ENCODE results near the gene JAKMIP2. TPM values are rescaled to one million over a fixed set of nuclear protein-coding genes. Genes with fewer than 3 reads are reported as not detected.

The JAKMIP2 gene
- total RNA-seq, 2 experiments from 2014 or later, result 0.99 to 1.1 TPM

DNA sequence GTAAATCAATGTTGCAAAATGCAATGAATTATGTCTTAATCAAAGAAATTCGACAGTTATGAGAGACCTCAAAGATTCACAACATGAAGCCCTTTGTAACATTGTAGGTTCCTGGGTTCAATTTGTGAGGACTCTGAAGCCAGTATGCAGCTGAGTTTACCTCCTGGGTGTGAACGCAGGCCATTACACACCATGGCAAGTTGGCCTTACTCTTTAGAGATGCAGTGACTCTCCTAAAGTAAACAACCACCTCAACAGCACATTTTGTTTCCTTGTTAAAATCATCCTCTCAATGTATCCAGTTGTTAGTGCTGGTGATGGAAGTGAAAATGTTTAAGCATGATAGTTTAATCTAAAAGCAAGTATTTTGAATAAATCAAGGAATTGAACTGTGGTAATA is 73.8 kb downstream of the JAKMIP2 start:
- no peak for DNase-seq
- Mint-ChIP-seq H3K4me3 (no peak overlapping the region), H3K9me3 (no peaks in the 10 kb centered on the region), H3K4me1 (ENCODE audit: low read depth) (no peaks in the 10 kb centered on the region), H3K27ac (no peak overlapping the region), H3K36me3 (no peaks in the 10 kb centered on the region), H3K27me3 (no peaks in the 10 kb centered on the region)
- ChIA-PET CTCF (no interaction called here), POLR2A (no interaction called here)
- intact Hi-C loops (cut with micrococcal nuclease), result no loop called here

DNA sequence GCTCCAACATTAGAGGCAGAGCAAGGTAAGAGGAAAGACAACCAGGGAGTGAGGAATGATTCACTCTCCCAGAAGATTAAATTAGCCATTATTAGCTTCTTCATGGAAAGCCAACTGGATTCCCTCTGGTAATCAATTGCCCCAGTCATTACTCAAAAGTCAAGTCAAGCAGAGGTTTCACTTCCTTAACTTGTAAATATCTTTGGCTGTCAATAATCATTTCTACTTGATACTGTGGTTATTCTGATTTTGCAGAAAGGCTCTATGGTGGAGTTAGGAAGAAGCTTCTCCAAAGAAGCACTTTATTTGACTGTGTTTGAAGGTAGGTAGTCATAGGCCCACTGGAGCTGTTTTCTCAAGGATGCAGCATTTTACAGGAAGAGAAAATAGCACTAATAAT is 78.0 kb downstream of the JAKMIP2 start:
- Mint-ChIP-seq H3K27ac (no peak overlapping the region), H3K4me1 (ENCODE audit: low read depth) (no peaks in the 10 kb centered on the region), H3K27me3 (no peaks in the 10 kb centered on the region), H3K9me3 (no peaks in the 10 kb centered on the region), H3K36me3 (no peaks in the 10 kb centered on the region), H3K4me3 (no peak overlapping the region)
- ChIA-PET POLR2A (no interaction called here), CTCF (no interaction called here)
- no peak for DNase-seq
- intact Hi-C loops (cut with micrococcal nuclease), result no loop called here

DNA sequence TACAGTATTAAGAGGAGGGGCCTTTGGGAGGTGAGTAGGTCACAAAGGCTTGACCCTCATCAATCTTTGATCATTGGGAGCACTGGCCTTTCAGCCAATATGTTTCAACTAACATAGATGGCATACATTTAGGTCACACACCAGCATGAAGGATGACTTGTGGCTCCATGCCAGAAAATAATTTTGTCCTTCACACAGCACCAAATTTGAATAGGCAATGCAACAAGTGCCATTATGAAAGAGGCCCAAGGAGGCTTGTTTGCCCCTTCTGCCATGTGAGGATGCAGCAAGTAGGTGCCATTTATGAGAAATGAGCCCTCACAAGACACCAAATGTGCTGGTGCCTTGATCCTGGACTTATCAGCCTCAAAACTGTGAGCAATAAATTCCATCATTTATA is 81.1 kb downstream of the JAKMIP2 start:
- intact Hi-C loops (cut with micrococcal nuclease), result no loop called here
- Mint-ChIP-seq H3K4me1 (ENCODE audit: low read depth) (no peaks in the 10 kb centered on the region), H3K9me3 (peaks cover 22% of the 10 kb centered on the region), H3K4me3 (no peak overlapping the region), H3K36me3 (no peaks in the 10 kb centered on the region), H3K27me3 (no peaks in the 10 kb centered on the region), H3K27ac (no peak overlapping the region)
- POLR2A ChIA-PET, result no interaction called here
- no peak for DNase-seq
- CTCF ChIA-PET, result no interaction called here

DNA sequence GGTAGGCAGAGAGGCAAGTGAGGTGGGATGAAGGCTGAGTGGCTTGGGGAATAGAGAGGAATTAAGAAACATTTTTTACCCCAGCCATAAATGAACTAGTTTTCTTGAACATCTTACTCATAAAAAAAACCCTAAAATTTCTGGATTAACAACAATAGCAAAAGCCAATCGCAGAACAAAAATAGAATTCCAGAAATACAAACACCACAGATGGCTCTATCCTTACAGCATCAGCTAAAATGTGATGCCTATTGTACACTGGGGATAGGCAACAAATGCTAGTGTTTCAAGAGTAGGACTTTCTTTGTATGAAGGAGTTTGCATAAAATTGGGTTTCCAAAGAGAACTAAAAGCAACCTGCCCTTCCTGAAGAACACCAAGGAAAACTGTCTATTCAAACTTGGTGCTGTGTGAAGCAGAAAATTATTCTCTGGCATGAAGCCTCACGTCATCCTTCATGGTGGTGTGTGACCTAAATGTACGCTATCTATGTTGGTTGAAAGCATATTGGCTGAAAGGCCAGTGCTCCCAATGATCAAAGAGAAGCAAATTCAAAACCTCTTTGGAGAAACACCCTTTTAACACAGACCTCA is 82.9 kb downstream of the JAKMIP2 start:
- Mint-ChIP-seq H3K27me3 (no peaks in the 10 kb centered on the region), H3K27ac (no peak overlapping the region), H3K9me3 (peaks cover 23% of the 10 kb centered on the region), H3K4me3 (no peak overlapping the region), H3K4me1 (ENCODE audit: low read depth) (no peaks in the 10 kb centered on the region), H3K36me3 (no peaks in the 10 kb centered on the region)
- CTCF ChIA-PET, result no interaction called here
- DNase-seq, result no peak
- POLR2A ChIA-PET, result no interaction called here
- intact Hi-C loops (cut with micrococcal nuclease), result no loop called here

DNA sequence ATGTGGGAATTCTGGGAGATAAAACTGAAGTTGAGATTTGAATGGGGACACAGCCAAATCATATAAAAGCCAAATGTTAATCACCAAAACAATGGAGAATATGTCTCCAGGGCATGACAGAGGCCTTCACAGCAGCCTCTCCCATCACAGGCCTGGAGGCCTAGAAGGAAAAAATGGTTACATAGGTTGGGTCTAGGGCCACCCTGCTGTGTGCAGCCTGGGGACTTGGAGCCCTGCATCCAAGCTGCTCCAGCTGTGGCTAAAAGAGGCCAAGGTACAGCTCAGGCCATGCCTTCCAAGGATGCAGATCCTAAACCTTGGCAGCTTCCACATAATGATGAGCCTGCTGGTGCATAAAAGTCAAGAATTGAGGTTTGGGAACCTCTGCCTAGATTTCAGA is 85.1 kb downstream of the JAKMIP2 start:
- no peaks in the 10 kb centered on the region for H3K27me3 Mint-ChIP-seq
- ChIA-PET CTCF (no interaction called here), POLR2A (no interaction called here)
- intact Hi-C loops (cut with micrococcal nuclease), result no loop called here
- H3K36me3 Mint-ChIP-seq, result no peaks in the 10 kb centered on the region
- no peak overlapping the region for H3K27ac Mint-ChIP-seq
- DNase-seq, result no peak
- H3K4me1 Mint-ChIP-seq (ENCODE audit: low read depth), result no peaks in the 10 kb centered on the region
- no peak overlapping the region for H3K4me3 Mint-ChIP-seq
- H3K9me3 Mint-ChIP-seq, result peaks cover 23% of the 10 kb centered on the region

DNA sequence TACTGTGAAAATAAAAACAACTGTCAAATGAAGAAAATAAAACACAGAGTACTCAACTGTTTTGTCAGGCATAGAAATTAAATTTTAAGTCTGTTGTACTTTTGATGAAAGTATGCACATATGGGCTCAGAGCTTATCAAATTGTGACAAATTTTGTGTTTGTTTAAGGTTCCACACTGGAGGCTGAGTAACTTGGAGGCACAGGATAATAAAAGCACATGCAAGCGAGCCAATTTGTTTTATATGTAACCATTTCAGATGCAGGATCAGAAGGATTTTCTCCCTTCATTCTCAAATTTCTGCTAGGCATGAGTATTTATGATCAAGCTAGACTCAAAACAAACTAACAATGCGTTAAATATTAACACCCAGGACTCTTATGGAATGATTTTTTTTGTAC is 87.8 kb downstream of the JAKMIP2 start:
- DNase-seq, result no peak
- peaks cover 23% of the 10 kb centered on the region for H3K9me3 Mint-ChIP-seq
- H3K36me3 Mint-ChIP-seq, result no peaks in the 10 kb centered on the region
- no peaks in the 10 kb centered on the region for H3K4me1 Mint-ChIP-seq (ENCODE audit: low read depth)
- no peak overlapping the region for H3K27ac Mint-ChIP-seq
- ChIA-PET CTCF (no interaction called here), POLR2A (no interaction called here)
- H3K27me3 Mint-ChIP-seq, result no peaks in the 10 kb centered on the region
- H3K4me3 Mint-ChIP-seq, result no peak overlapping the region
- intact Hi-C loops (cut with micrococcal nuclease), result no loop called here

DNA sequence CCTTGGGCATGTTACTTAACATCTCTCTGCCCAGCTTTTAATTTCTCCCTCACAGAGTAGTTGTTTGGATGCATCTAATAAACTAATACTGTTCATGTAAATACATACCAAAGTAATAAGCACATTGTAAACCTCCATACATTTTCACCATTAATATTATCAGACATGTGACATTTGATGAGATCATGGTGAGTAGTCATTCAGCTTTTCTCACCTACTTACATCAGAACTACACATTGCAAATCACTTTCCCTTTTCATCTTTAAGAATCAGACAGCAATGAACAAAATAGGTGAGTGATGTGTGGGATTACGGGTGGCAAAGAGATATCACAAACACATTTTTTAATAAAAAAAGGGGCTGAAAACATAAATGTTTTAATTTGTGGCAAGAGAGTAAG is 89.3 kb downstream of the JAKMIP2 start:
- Mint-ChIP-seq H3K4me3 (no peak overlapping the region), H3K36me3 (no peaks in the 10 kb centered on the region), H3K27ac (no peak overlapping the region), H3K27me3 (no peaks in the 10 kb centered on the region), H3K9me3 (peaks cover 16% of the 10 kb centered on the region), H3K4me1 (ENCODE audit: low read depth) (no peaks in the 10 kb centered on the region)
- ChIA-PET POLR2A (no interaction called here), CTCF (no interaction called here)
- no peak for DNase-seq
- intact Hi-C loops (cut with micrococcal nuclease), result no loop called here

DNA sequence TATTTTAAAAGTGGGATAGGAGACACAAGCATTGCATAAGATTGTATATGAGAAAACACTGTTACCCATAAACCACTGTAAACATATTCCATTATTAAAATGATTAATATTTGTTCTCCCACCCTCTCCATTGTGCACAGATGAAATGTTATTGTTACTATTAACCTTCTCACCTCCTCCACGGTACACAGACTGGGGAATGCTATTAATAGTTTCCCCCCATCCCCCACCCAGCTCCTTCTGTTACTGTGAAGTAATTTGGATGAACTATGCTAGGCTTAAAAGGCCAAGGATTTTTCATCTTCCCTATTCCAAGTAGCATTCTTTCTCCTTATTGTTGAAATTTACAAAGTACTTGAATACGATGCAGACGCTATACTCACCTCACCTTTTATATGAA is 91.4 kb downstream of the JAKMIP2 start:
- no peaks in the 10 kb centered on the region for H3K4me1 Mint-ChIP-seq (ENCODE audit: low read depth)
- intact Hi-C loops (cut with micrococcal nuclease), result no loop called here
- no peaks in the 10 kb centered on the region for H3K9me3 Mint-ChIP-seq
- no peak for DNase-seq
- no peaks in the 10 kb centered on the region for H3K27me3 Mint-ChIP-seq
- POLR2A ChIA-PET, result no interaction called here
- H3K36me3 Mint-ChIP-seq, result no peaks in the 10 kb centered on the region
- no peak overlapping the region for H3K27ac Mint-ChIP-seq
- CTCF ChIA-PET, result no interaction called here
- no peak overlapping the region for H3K4me3 Mint-ChIP-seq

DNA sequence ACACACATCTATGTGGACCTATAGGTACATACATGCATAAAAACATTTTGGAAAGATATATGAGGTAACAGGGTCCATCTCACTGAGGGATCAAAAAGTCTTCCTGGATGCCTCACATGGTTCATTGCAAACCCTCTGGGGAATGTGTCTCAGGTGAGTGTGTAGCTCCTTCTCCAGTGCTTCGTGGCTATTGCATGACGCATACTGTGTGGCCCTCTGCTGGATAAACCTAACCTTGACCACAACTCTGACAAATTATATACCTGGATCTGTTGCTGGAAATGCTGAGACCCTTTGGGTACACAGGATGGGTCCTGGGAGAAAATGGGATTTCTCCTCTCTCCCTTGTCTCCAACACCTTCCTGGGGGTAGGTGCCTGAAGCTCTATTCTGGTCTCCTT is 91.9 kb downstream of the JAKMIP2 start:
- ChIA-PET CTCF (no interaction called here), POLR2A (no interaction called here)
- Mint-ChIP-seq H3K27ac (no peak overlapping the region), H3K36me3 (no peaks in the 10 kb centered on the region), H3K27me3 (no peaks in the 10 kb centered on the region), H3K4me1 (ENCODE audit: low read depth) (no peaks in the 10 kb centered on the region), H3K4me3 (no peak overlapping the region), H3K9me3 (no peaks in the 10 kb centered on the region)
- intact Hi-C loops (cut with micrococcal nuclease), result no loop called here
- no peak for DNase-seq

DNA sequence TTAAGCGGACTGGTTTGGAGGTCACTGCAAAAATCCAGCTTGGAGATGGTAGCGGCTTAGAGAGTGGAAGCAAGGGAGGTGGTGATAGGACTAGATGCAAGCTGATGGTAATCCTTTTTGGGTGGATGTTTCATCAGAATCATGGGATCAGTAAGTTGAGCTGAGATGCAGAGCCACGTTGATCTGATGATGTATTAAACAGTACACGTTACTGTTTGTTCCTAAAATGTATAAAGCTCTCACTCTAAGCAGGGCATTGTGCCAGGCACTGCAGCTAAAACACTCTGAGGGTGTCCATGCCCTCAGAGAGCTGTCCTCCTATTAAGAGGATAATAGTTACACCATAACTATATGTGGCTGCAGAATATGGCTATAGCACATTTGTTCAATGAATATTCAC is 93.1 kb downstream of the JAKMIP2 start:
- Mint-ChIP-seq H3K36me3 (no peaks in the 10 kb centered on the region), H3K4me3 (no peak overlapping the region), H3K9me3 (no peaks in the 10 kb centered on the region), H3K4me1 (ENCODE audit: low read depth) (no peaks in the 10 kb centered on the region), H3K27me3 (no peaks in the 10 kb centered on the region), H3K27ac (no peak overlapping the region)
- no peak for DNase-seq
- POLR2A ChIA-PET, result no interaction called here
- CTCF ChIA-PET, result no interaction called here
- intact Hi-C loops (cut with micrococcal nuclease), result no loop called here

DNA sequence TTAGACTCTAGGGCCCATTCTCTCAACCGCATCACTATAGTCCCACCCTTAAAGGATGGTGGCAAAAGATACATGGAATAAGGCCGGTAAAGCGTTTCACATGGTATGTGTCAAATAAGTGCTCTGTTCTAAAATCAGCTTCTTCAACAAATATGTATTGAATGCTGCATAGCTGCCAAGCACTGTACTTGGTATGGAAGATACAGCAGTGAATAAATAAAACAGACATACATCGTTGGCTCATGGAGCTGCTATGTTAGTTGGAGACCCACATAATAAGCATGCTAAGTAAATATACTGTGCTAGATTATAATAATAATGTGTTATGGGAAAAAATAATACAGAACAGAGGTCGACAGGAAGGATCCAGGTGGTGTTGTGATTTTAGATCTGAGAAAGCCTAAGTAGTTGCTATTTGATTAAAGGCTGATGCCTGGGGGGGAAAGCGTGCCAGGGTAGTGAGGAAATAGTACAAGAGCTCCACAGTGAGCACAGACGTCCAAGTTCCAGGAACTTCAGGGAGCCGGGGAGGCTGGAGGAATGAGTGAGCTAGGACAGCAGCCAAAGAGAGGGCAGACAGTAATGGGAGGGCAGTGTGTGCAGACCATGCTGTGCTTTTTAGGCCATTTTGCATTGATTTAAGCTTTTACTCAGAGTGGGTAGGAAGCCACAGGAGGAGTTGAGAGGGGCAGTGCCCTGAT is 93.7 kb downstream of the JAKMIP2 start:
- Mint-ChIP-seq H3K36me3 (no peaks in the 10 kb centered on the region), H3K27ac (no peak overlapping the region), H3K4me3 (no peak overlapping the region), H3K27me3 (no peaks in the 10 kb centered on the region), H3K9me3 (no peaks in the 10 kb centered on the region), H3K4me1 (ENCODE audit: low read depth) (no peaks in the 10 kb centered on the region)
- POLR2A ChIA-PET, result no interaction called here
- CTCF ChIA-PET, result no interaction called here
- DNase-seq, result no peak
- intact Hi-C loops (cut with micrococcal nuclease), result no loop called here

DNA sequence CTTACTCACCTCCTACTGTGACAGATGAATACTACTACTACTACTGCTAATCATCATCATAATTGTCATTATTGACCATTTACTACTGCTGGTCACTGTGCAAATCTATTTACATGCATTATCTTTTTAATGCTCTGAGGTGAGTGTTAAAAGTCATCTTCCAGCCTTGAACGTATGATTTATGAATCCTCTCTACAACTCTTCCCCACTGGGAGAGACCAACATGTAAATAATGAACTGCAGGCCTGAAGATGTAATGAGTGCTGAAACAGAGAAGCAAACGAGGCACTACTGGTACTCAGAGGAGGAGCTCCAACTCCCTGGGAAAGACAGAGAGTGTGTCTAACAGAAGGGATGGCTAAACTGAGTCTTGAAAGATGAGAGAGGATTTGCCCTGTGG is 95.4 kb downstream of the JAKMIP2 start:
- no peak overlapping the region for H3K4me3 Mint-ChIP-seq

DNA sequence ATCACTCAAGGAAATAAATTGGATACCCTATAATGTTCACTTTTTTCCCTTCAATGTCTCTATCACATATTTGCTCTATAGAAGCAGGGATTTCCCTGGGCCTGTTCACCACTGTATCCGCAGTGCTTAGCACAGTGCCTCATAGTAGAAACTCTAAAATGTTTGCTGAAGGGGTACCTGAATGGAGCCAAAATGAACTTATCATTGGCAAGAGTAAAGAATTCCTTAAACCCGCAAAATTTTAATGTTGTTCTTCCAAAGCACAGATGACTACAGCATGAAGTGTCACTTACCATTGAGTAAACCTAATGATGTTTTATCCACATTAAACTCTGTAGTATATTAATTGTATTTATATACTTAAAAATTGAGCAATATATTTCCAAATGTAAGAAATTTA is 96.1 kb downstream of the JAKMIP2 start:
- intact Hi-C loops (cut with micrococcal nuclease), result no loop called here
- Mint-ChIP-seq H3K36me3 (no peaks in the 10 kb centered on the region), H3K27ac (no peak overlapping the region), H3K4me3 (no peak overlapping the region), H3K27me3 (no peaks in the 10 kb centered on the region), H3K4me1 (ENCODE audit: low read depth) (no peaks in the 10 kb centered on the region), H3K9me3 (no peaks in the 10 kb centered on the region)
- no peak for DNase-seq
- CTCF ChIA-PET, result no interaction called here
- POLR2A ChIA-PET, result no interaction called here

More for the DNA sequence above, 95.4 kb downstream of the JAKMIP2 start:
- H3K27ac Mint-ChIP-seq, result no peak overlapping the region
- ChIA-PET POLR2A (no interaction called here), CTCF (no interaction called here)
- no peaks in the 10 kb centered on the region for H3K27me3 Mint-ChIP-seq
- no peaks in the 10 kb centered on the region for H3K9me3 Mint-ChIP-seq
- no peaks in the 10 kb centered on the region for H3K36me3 Mint-ChIP-seq
- no peak for DNase-seq
- intact Hi-C loops (cut with micrococcal nuclease), result no loop called here
- H3K4me1 Mint-ChIP-seq (ENCODE audit: low read depth), result no peaks in the 10 kb centered on the region

All from activated CD4-positive, alpha-beta memory T cell treated with anti-CD3 and anti-CD28 coated beads for 36 hours (primary cell).